WTC11 (cell line): ENCODE results near the gene GPR39. TPM values are rescaled to one million over a fixed set of nuclear protein-coding genes. Genes with fewer than 3 reads are reported as not detected.

Experiments
- ATAC-seq: fragments of 200-7000 bp; cut with Tn5 transposase; 2 replicates; pipeline ENCODE4 v1.10.0; 2021; ENCODE audit warnings: mild to moderate bottlenecking, moderate library complexity
- CTCF ChIA-PET: fragments of 300-600 bp; sonication (Branson Sonifier 250); formaldehyde crosslinking; loops from one replicate; lab custom pipeline; 2021; ENCODE audit warnings: antibody characterized with exemption; lab: Charles Lee
- POLR2A ChIA-PET: fragments of 350-600 bp; sonication (Branson Sonifier 250); formaldehyde crosslinking; loops from one replicate; lab custom pipeline; 2021; ENCODE audit warnings: antibody characterized with exemption; lab: Charles Lee
- DNase-seq: peaks from one replicate; pipeline ENCODE4 v3.0.0; 2021; ENCODE audit warnings: low spot score
- H3K27ac Mint-ChIP-seq: 2 replicates; pipeline ENCODE4 v1.8.0; 2021; ENCODE audit warnings: mixed read lengths
- H3K27me3 Mint-ChIP-seq: 2 replicates; pipeline ENCODE4 v1.8.0; 2021; ENCODE audit warnings: low read depth, mild to moderate bottlenecking, moderate library complexity, mixed read lengths
- H3K36me3 Mint-ChIP-seq: 2 replicates; pipeline ENCODE4 v1.8.0; 2021; ENCODE audit warnings: mixed read lengths
- H3K4me1 Mint-ChIP-seq: 2 replicates; pipeline ENCODE4 v1.8.0; 2022; ENCODE audit warnings: mixed read lengths
- H3K4me3 Mint-ChIP-seq: 2 replicates; pipeline ENCODE4 v1.8.0; 2021; ENCODE audit warnings: mild to moderate bottlenecking, moderate library complexity, mixed read lengths
- H3K9me3 Mint-ChIP-seq: 2 replicates; pipeline ENCODE4 v1.8.0; 2021; ENCODE audit warnings: mixed read lengths
- ELF4 ChIP-seq: sonication (generic); formaldehyde crosslinking; IDR thresholded peaks from 2 replicates; pipeline ENCODE4 v1.8.1; 2022; ENCODE audit warnings: low read depth, mild to moderate bottlenecking, moderate library complexity, missing genetic modification reagents
- IRF2 ChIP-seq: sonication (generic); formaldehyde crosslinking; IDR thresholded peaks from 2 replicates; pipeline ENCODE4 v1.8.0; 2022; ENCODE audit warnings: low read depth, missing genetic modification reagents, borderline replicate concordance
- NFE2L1 ChIP-seq: sonication (generic); formaldehyde crosslinking; IDR thresholded peaks from 2 replicates; pipeline ENCODE4 v1.8.1; 2023; ENCODE audit warnings: missing genetic modification reagents
- NR1H2 ChIP-seq: sonication (generic); formaldehyde crosslinking; IDR thresholded peaks from 2 replicates; pipeline ENCODE4 v1.9.0; 2021; ENCODE audit warnings: mild to moderate bottlenecking, moderate library complexity, missing genetic modification reagents
- PRRX2 ChIP-seq: fragments of 250-450 bp; sonication (Bioruptor Pico); IDR thresholded peaks from 2 replicates; pipeline ENCODE4 v1.8.0; 2021; ENCODE audit warnings: mild to moderate bottlenecking
- TCF7 ChIP-seq: sonication (generic); formaldehyde crosslinking; IDR thresholded peaks from 2 replicates; pipeline ENCODE4 v1.8.0; 2022; ENCODE audit warnings: mild to moderate bottlenecking, low read depth, missing genetic modification reagents, moderate library complexity
- ZNF232 ChIP-seq: sonication (generic); formaldehyde crosslinking; IDR thresholded peaks from 2 replicates; pipeline ENCODE4 v1.8.0; 2022; ENCODE audit warnings: mild to moderate bottlenecking, missing genetic modification reagents
- ZNF416 ChIP-seq: fragments of 250-450 bp; sonication (Bioruptor Pico); IDR thresholded peaks from 2 replicates; pipeline ENCODE4 v1.9.0; 2021; ENCODE audit warnings: mild to moderate bottlenecking, inconsistent platforms
- ZNF671 ChIP-seq: fragments of 250-450 bp; sonication (Bioruptor Pico); IDR thresholded peaks from 2 replicates; pipeline ENCODE4 v1.8.0; 2021; ENCODE audit warnings: mild to moderate bottlenecking
- total RNA-seq: library from RNA; stranded (reverse); gene quantifications from 3 replicates; pipeline ENCODE4 v1.2.3, GENCODE V29; 2021
- TF ChIP-seq, protein P1 (sequence below): sonication (generic); formaldehyde crosslinking; IDR thresholded peaks from 2 replicates; pipeline ENCODE4 v1.8.0; 2023; ENCODE audit warnings: mild to moderate bottlenecking, missing genetic modification reagents
- TF ChIP-seq, protein P2 (sequence below): fragments of 250-450 bp; sonication (Bioruptor Pico); IDR thresholded peaks from 2 replicates; pipeline ENCODE4 v1.8.0; 2021; ENCODE audit warnings: mild to moderate bottlenecking
- TF ChIP-seq, protein P3 (sequence below): sonication (generic); formaldehyde crosslinking; IDR thresholded peaks from 2 replicates; pipeline ENCODE4 v1.8.0; 2023; ENCODE audit warnings: missing genetic modification reagents, mild to moderate bottlenecking, borderline replicate concordance
- TF ChIP-seq, protein P4 (sequence below): sonication (generic); formaldehyde crosslinking; IDR thresholded peaks from 2 replicates; pipeline ENCODE4 v1.8.0; 2022; ENCODE audit warnings: missing genetic modification reagents
- TF ChIP-seq, protein P5 (sequence below): fragments of 250-450 bp; sonication (Bioruptor Pico); IDR thresholded peaks from 2 replicates; pipeline ENCODE4 v1.9.0; 2021; ENCODE audit warnings: mild to moderate bottlenecking
- TF ChIP-seq, protein P6 (sequence below): sonication (generic); formaldehyde crosslinking; IDR thresholded peaks from 2 replicates; pipeline ENCODE4 v1.8.1; 2022; ENCODE audit warnings: missing genetic modification reagents, borderline replicate concordance
- TF ChIP-seq, protein P7 (sequence below): sonication (generic); formaldehyde crosslinking; IDR thresholded peaks from 2 replicates; pipeline ENCODE4 v1.8.1; 2023; ENCODE audit warnings: mild to moderate bottlenecking, missing genetic modification reagents, moderate library complexity

Gene GPR39
- total RNA-seq, 1 experiment from 2014 or later = 0.74 TPM

DNA sequence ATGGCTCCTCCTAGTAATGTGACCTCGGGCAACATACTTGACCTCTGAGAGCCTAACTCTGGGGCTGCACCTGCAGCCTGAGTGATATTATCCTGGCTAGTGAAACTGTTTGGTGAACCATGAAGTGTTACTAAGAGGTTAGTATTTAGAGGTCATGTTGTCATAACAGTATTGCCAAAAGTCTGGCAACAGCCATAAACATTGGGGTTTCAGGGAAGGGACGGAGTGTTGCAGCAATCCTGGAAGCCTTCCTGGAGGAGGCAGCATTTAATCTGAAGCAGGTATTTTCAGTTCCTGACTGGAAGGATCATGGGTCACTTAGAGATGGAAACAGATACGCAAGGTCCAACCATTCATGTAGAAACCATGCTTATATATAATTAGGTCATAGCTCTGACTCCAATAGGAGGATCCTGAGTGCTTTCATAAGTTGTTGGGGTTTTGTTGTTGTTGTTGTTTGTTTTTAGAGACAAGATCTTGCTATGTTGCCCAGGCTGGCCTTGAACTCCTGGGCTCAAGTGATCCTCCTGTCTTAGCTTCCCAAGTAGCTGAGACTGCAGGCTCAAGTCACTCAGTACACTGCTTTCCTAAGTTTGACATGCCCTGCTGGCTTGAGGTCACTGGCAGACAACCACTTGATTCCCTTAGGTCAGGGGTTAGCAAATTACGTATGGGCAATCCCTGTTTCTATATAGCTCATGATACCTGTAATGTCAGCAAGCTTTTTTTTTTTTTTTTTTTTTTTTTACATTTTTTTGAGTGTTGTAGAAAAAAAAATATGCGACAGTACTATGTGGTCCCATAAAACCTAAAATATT is 21.5 kb downstream of the GPR39 start:
- ATAC-seq (no peak), DNase-seq (no peak)
- Mint-ChIP-seq H3K9me3 (no peaks in the 10 kb centered on the region; the same call in 1 of the 2 replicates), H3K27ac (no peak overlapping the region), H3K36me3 (no peaks in the 10 kb centered on the region), H3K4me3 (no peak overlapping the region), H3K27me3 (no peaks in the 10 kb centered on the region), H3K4me1 (peaks cover 55% of the 10 kb centered on the region)
- no peak for TF ChIP-seq ZNF232 (CRISPR knock-in tag)
- TF ChIP-seq NFE2L1 (CRISPR knock-in tag) = no peak
- TF ChIP-seq ZNF671 (CRISPR knock-in tag) = no peak
- TF ChIP-seq ZNF416 (CRISPR knock-in tag) = no peak
- no peak for TF ChIP-seq PRRX2
- TF ChIP-seq, protein P1, sequence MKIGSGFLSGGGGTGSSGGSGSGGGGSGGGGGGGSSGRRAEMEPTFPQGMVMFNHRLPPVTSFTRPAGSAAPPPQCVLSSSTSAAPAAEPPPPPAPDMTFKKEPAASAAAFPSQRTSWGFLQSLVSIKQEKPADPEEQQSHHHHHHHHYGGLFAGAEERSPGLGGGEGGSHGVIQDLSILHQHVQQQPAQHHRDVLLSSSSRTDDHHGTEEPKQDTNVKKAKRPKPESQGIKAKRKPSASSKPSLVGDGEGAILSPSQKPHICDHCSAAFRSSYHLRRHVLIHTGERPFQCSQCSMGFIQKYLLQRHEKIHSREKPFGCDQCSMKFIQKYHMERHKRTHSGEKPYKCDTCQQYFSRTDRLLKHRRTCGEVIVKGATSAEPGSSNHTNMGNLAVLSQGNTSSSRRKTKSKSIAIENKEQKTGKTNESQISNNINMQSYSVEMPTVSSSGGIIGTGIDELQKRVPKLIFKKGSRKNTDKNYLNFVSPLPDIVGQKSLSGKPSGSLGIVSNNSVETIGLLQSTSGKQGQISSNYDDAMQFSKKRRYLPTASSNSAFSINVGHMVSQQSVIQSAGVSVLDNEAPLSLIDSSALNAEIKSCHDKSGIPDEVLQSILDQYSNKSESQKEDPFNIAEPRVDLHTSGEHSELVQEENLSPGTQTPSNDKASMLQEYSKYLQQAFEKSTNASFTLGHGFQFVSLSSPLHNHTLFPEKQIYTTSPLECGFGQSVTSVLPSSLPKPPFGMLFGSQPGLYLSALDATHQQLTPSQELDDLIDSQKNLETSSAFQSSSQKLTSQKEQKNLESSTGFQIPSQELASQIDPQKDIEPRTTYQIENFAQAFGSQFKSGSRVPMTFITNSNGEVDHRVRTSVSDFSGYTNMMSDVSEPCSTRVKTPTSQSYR (CRISPR knock-in tag) = no peak
- TF ChIP-seq, protein P2, sequence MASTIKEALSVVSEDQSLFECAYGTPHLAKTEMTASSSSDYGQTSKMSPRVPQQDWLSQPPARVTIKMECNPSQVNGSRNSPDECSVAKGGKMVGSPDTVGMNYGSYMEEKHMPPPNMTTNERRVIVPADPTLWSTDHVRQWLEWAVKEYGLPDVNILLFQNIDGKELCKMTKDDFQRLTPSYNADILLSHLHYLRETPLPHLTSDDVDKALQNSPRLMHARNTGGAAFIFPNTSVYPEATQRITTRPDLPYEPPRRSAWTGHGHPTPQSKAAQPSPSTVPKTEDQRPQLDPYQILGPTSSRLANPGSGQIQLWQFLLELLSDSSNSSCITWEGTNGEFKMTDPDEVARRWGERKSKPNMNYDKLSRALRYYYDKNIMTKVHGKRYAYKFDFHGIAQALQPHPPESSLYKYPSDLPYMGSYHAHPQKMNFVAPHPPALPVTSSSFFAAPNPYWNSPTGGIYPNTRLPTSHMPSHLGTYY (CRISPR knock-in tag) = no peak
- TF ChIP-seq, protein P3, sequence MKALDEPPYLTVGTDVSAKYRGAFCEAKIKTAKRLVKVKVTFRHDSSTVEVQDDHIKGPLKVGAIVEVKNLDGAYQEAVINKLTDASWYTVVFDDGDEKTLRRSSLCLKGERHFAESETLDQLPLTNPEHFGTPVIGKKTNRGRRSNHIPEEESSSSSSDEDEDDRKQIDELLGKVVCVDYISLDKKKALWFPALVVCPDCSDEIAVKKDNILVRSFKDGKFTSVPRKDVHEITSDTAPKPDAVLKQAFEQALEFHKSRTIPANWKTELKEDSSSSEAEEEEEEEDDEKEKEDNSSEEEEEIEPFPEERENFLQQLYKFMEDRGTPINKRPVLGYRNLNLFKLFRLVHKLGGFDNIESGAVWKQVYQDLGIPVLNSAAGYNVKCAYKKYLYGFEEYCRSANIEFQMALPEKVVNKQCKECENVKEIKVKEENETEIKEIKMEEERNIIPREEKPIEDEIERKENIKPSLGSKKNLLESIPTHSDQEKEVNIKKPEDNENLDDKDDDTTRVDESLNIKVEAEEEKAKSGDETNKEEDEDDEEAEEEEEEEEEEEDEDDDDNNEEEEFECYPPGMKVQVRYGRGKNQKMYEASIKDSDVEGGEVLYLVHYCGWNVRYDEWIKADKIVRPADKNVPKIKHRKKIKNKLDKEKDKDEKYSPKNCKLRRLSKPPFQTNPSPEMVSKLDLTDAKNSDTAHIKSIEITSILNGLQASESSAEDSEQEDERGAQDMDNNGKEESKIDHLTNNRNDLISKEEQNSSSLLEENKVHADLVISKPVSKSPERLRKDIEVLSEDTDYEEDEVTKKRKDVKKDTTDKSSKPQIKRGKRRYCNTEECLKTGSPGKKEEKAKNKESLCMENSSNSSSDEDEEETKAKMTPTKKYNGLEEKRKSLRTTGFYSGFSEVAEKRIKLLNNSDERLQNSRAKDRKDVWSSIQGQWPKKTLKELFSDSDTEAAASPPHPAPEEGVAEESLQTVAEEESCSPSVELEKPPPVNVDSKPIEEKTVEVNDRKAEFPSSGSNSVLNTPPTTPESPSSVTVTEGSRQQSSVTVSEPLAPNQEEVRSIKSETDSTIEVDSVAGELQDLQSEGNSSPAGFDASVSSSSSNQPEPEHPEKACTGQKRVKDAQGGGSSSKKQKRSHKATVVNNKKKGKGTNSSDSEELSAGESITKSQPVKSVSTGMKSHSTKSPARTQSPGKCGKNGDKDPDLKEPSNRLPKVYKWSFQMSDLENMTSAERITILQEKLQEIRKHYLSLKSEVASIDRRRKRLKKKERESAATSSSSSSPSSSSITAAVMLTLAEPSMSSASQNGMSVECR = no peak
- TF ChIP-seq, protein P4, sequence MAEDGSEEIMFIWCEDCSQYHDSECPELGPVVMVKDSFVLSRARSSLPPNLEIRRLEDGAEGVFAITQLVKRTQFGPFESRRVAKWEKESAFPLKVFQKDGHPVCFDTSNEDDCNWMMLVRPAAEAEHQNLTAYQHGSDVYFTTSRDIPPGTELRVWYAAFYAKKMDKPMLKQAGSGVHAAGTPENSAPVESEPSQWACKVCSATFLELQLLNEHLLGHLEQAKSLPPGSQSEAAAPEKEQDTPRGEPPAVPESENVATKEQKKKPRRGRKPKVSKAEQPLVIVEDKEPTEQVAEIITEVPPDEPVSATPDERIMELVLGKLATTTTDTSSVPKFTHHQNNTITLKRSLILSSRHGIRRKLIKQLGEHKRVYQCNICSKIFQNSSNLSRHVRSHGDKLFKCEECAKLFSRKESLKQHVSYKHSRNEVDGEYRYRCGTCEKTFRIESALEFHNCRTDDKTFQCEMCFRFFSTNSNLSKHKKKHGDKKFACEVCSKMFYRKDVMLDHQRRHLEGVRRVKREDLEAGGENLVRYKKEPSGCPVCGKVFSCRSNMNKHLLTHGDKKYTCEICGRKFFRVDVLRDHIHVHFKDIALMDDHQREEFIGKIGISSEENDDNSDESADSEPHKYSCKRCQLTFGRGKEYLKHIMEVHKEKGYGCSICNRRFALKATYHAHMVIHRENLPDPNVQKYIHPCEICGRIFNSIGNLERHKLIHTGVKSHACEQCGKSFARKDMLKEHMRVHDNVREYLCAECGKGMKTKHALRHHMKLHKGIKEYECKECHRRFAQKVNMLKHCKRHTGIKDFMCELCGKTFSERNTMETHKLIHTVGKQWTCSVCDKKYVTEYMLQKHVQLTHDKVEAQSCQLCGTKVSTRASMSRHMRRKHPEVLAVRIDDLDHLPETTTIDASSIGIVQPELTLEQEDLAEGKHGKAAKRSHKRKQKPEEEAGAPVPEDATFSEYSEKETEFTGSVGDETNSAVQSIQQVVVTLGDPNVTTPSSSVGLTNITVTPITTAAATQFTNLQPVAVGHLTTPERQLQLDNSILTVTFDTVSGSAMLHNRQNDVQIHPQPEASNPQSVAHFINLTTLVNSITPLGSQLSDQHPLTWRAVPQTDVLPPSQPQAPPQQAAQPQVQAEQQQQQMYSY (CRISPR knock-in tag) = no peak
- TF ChIP-seq NR1H2 = no peak
- no peak for TF ChIP-seq TCF7 (CRISPR knock-in tag)
- no peak for TF ChIP-seq IRF2 (CRISPR knock-in tag)
- ChIA-PET POLR2A (no interaction called here), CTCF (interaction anchor here (0.6 to 3.3 kb wide), 4 partner anchors 9 to 123 kb away, joined by 4 to 20 read pairs (median 4); no protein-coding TSS in a partner anchor)

DNA sequence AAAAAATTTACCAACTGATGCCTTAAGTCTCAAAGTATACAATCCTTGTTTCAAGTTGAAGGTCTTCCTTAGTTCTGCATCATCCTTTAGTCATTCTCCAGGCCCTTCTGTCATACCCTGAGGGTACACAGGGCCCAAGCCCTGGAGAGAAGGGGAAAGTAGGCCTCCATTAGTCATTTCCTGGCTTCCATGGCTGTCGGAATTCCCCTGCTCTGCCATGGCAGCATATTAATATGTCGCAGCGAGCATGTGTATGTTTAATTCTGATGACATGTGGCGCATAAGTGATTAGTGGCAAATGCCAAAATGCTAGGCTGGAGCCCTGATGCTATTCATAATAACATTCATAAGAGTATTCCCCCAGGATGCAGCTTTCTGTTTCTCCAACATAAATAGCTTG is 22.1 kb downstream of the GPR39 start:
- DNase-seq = no peak
- H3K4me1 Mint-ChIP-seq = peaks cover 55% of the 10 kb centered on the region
- no peaks in the 10 kb centered on the region for H3K36me3 Mint-ChIP-seq
- ChIA-PET POLR2A (no interaction called here), CTCF (interaction anchor here (0.6 to 3.3 kb wide), 2 partner anchors 9 to 10 kb away, joined by 4 to 20 read pairs; no protein-coding TSS in a partner anchor)
- H3K27ac Mint-ChIP-seq = no peak overlapping the region
- no peaks in the 10 kb centered on the region; the same call in 1 of the 2 replicates for H3K9me3 Mint-ChIP-seq
- H3K27me3 Mint-ChIP-seq = no peaks in the 10 kb centered on the region
- ATAC-seq = no peak
- H3K4me3 Mint-ChIP-seq = no peak overlapping the region
- TF ChIP-seq, protein P5, sequence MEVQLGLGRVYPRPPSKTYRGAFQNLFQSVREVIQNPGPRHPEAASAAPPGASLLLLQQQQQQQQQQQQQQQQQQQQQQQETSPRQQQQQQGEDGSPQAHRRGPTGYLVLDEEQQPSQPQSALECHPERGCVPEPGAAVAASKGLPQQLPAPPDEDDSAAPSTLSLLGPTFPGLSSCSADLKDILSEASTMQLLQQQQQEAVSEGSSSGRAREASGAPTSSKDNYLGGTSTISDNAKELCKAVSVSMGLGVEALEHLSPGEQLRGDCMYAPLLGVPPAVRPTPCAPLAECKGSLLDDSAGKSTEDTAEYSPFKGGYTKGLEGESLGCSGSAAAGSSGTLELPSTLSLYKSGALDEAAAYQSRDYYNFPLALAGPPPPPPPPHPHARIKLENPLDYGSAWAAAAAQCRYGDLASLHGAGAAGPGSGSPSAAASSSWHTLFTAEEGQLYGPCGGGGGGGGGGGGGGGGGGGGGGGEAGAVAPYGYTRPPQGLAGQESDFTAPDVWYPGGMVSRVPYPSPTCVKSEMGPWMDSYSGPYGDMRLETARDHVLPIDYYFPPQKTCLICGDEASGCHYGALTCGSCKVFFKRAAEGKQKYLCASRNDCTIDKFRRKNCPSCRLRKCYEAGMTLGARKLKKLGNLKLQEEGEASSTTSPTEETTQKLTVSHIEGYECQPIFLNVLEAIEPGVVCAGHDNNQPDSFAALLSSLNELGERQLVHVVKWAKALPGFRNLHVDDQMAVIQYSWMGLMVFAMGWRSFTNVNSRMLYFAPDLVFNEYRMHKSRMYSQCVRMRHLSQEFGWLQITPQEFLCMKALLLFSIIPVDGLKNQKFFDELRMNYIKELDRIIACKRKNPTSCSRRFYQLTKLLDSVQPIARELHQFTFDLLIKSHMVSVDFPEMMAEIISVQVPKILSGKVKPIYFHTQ (CRISPR knock-in tag) = no peak
- TF ChIP-seq ELF4 (CRISPR knock-in tag) = no peak
- TF ChIP-seq, protein P6, sequence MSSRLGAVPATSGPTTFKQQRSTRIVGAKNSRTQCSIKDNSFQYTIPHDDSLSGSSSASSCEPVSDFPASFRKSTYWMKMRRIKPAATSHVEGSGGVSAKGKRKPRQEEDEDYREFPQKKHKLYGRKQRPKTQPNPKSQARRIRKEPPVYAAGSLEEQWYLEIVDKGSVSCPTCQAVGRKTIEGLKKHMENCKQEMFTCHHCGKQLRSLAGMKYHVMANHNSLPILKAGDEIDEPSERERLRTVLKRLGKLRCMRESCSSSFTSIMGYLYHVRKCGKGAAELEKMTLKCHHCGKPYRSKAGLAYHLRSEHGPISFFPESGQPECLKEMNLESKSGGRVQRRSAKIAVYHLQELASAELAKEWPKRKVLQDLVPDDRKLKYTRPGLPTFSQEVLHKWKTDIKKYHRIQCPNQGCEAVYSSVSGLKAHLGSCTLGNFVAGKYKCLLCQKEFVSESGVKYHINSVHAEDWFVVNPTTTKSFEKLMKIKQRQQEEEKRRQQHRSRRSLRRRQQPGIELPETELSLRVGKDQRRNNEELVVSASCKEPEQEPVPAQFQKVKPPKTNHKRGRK = no peak
- TF ChIP-seq, protein P7, sequence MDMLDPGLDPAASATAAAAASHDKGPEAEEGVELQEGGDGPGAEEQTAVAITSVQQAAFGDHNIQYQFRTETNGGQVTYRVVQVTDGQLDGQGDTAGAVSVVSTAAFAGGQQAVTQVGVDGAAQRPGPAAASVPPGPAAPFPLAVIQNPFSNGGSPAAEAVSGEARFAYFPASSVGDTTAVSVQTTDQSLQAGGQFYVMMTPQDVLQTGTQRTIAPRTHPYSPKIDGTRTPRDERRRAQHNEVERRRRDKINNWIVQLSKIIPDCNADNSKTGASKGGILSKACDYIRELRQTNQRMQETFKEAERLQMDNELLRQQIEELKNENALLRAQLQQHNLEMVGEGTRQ (CRISPR knock-in tag) = no peak
